Measurements from ENCODE around the gene PRAMEF12.

The PRAMEF12 gene

GRCh38 chr1:12739613-12740012 lies 33.9 kb upstream of the PRAMEF12 start:
- H3K4me1 ChIP-seq (ENCODE audit: control insufficient read depth in 1 of 2, insufficient read depth in 1 of 2, low read depth in 1 of 2, low read length in 1 of 2): no peaks in the 10 kb centered on the region
- H3K9me3 ChIP-seq: no peaks in the 10 kb centered on the region
- H3K27me3 ChIP-seq: peaks cover 30% of the 10 kb centered on the region
- no peaks in the 10 kb centered on the region for H3K36me3 ChIP-seq
- H3K4me3 ChIP-seq (ENCODE audit: low read depth in 1 of 2, low read length in 1 of 2): no peak overlapping the region
- TF ChIP-seq CTCF (IDR thresholded peaks at IDR 0.05): no peak
- no peak overlapping the region for H3K27ac ChIP-seq

GRCh38 chr1:12741946-12742345 lies 31.6 kb upstream of the PRAMEF12 start:
- no peaks in the 10 kb centered on the region for H3K9me3 ChIP-seq
- H3K36me3 ChIP-seq: no peaks in the 10 kb centered on the region
- no peak for TF ChIP-seq CTCF (IDR thresholded peaks at IDR 0.05)
- H3K4me1 ChIP-seq (ENCODE audit: control insufficient read depth in 1 of 2, insufficient read depth in 1 of 2, low read depth in 1 of 2, low read length in 1 of 2): no peaks in the 10 kb centered on the region
- peaks cover 24% of the 10 kb centered on the region for H3K27me3 ChIP-seq
- H3K27ac ChIP-seq: no peak overlapping the region
- no peak overlapping the region for H3K4me3 ChIP-seq (ENCODE audit: low read depth in 1 of 2, low read length in 1 of 2)

- H3K27ac ChIP-seq: no peak overlapping the region
- no peak for TF ChIP-seq CTCF (IDR thresholded peaks at IDR 0.05)
- peaks cover 14% of the 10 kb centered on the region for H3K9me3 ChIP-seq
- H3K36me3 ChIP-seq: no peaks in the 10 kb centered on the region
- H3K27me3 ChIP-seq: peaks cover 10% of the 10 kb centered on the region
- H3K4me3 ChIP-seq (ENCODE audit: low read depth in 1 of 2, low read length in 1 of 2): no peak overlapping the region
- H3K4me1 ChIP-seq (ENCODE audit: control insufficient read depth in 1 of 2, insufficient read depth in 1 of 2, low read depth in 1 of 2, low read length in 1 of 2): no peaks in the 10 kb centered on the region
Measured at GRCh38 chr1:12745126-12745991, 28.2 kb upstream of the PRAMEF12 start.

GRCh38 chr1:12745992-12746323 lies 27.6 kb upstream of the PRAMEF12 start, which contains the start of gene CFAP107:
TSS of gene CFAP107 (plus strand) at chr1:12746200. CDS start at chr1:12746431, 231 bp downstream.
- Histone ChIP-seq H3K4me3 (ENCODE audit: low read depth in 1 of 2, low read length in 1 of 2) (no peak within 1 kb of the TSS), H3K4me1 (ENCODE audit: control insufficient read depth in 1 of 2, insufficient read depth in 1 of 2, low read depth in 1 of 2, low read length in 1 of 2) (no peaks in the 10 kb centered on the region), H3K36me3 (no peaks in the 10 kb centered on the region), H3K27ac (no peak within 1 kb of the TSS), H3K27me3 (peaks cover 10% of the 10 kb centered on the region), H3K9me3 (peaks cover 14% of the 10 kb centered on the region)
- no peak for TF ChIP-seq CTCF (IDR thresholded peaks at IDR 0.05)

- Histone ChIP-seq H3K4me1 (ENCODE audit: control insufficient read depth in 1 of 2, insufficient read depth in 1 of 2, low read depth in 1 of 2, low read length in 1 of 2) (no peaks in the 10 kb centered on the region), H3K27me3 (peaks cover 19% of the 10 kb centered on the region), H3K9me3 (peaks cover 14% of the 10 kb centered on the region), H3K36me3 (no peaks in the 10 kb centered on the region), H3K27ac (no peak overlapping the region), H3K4me3 (ENCODE audit: low read depth in 1 of 2, low read length in 1 of 2) (no peak overlapping the region)
- no peak for TF ChIP-seq CTCF (IDR thresholded peaks at IDR 0.05)
Measured at GRCh38 chr1:12748778-12749355, 24.7 kb upstream of the PRAMEF12 start.

Data from neutrophil (primary cell).